HG02623 (cell line): ENCODE data around the gene COL27A1.
"Not testable (repeated sequence)": the region's sequence is repeated elsewhere in the genome, so short reads cannot be mapped to it uniquely, and the experiment has no call there.

Source experiments
- ATAC-seq: cut with Tn5 transposase; IDR thresholded peaks from one replicate; pipeline ENCODE4 v1.9.1; 2021; ENCODE audit warnings: moderate library complexity; ENCODE audit not compliant: unreplicated experiment

The COL27A1 gene

GRCh38 chr9:114122136-114123027, 33.0 kb upstream of the COL27A1 start:
- no peak for ATAC-seq

GRCh38 chr9:114123031-114123977, 32.0 kb upstream of the COL27A1 start:
- ATAC-seq, result no peak

- ATAC-seq, result no peak
Measured at GRCh38 chr9:114124138-114124537, 31.2 kb upstream of the COL27A1 start.

- ATAC-seq, result no peak
Measured at GRCh38 chr9:114124666-114125475, 30.5 kb upstream of the COL27A1 start.

- ATAC-seq, result no peak
Measured at GRCh38 chr9:114125476-114126013, 29.8 kb upstream of the COL27A1 start.

- ATAC-seq, result no peak
Measured at GRCh38 chr9:114126247-114127060, 28.9 kb upstream of the COL27A1 start.

- ATAC-seq, result not testable (repeated sequence)
Measured at GRCh38 chr9:114128759-114129158, 26.6 kb upstream of the COL27A1 start.

- ATAC-seq, result no peak
Measured at GRCh38 chr9:114130141-114130540, 25.2 kb upstream of the COL27A1 start.

GRCh38 chr9:114130624-114131277, 24.6 kb upstream of the COL27A1 start:
- ATAC-seq, result no peak

GRCh38 chr9:114131808-114132549, 23.4 kb upstream of the COL27A1 start:
- ATAC-seq, result no peak

- ATAC-seq, result no peak
Measured at GRCh38 chr9:114132550-114132918, 22.8 kb upstream of the COL27A1 start.

GRCh38 chr9:114134827-114135396, 20.4 kb upstream of the COL27A1 start:
- no peak for ATAC-seq

- no peak for ATAC-seq
Measured at GRCh38 chr9:114137831-114138230, 17.5 kb upstream of the COL27A1 start.

GRCh38 chr9:114138552-114138971, 16.8 kb upstream of the COL27A1 start:
- ATAC-seq, result no peak

- ATAC-seq, result no peak
Measured at GRCh38 chr9:114139071-114139470, 16.3 kb upstream of the COL27A1 start.

GRCh38 chr9:114140401-114140800, 14.9 kb upstream of the COL27A1 start:
- ATAC-seq, result no peak

- ATAC-seq, result no peak
Measured at GRCh38 chr9:114140850-114141249, 14.5 kb upstream of the COL27A1 start.
